ENCODE measurements around the gene PHF2. TPM values are rescaled to one million over a fixed set of nuclear protein-coding genes. Genes with fewer than 3 reads are reported as not detected.

PHF2 gene
- total and polyA plus RNA-seq, 2 of the 8 experiments (the other 6 are each of a cell fraction or from before 2014, with no cell fraction given): 3.4 to 9.4 TPM

- no peak for TF ChIP-seq USF2 (IDR thresholded peaks at IDR 0.05; ENCODE audit: low read length)
- no peak for TF ChIP-seq RBBP5 (IDR thresholded peaks at IDR 0.05; ENCODE audit: borderline replicate concordance, low read depth, low read length)
- TF ChIP-seq KDM1A (IDR thresholded peaks at IDR 0.05; ENCODE audit: borderline replicate concordance, low read length): no peak
- no peak for TF ChIP-seq PHF8 (conservative IDR thresholded peaks at IDR 0.05; ENCODE audit: low read depth, low read length)
- no peak for TF ChIP-seq TAF1 (IDR thresholded peaks at IDR 0.05; ENCODE audit: low read depth, low read length)
Observed at GRCh38 chr9:93619272-93619775, 42.9 kb downstream of the PHF2 start (continued).

Data from H1 (cell line).